ENCODE measurements around the gene PAPPA. TPM values are rescaled to one million over a fixed set of nuclear protein-coding genes. Genes with fewer than 3 reads are reported as not detected.

The PAPPA gene
- total and polyA plus RNA-seq, 2 donors: 0.28 to 0.34 TPM

DNA sequence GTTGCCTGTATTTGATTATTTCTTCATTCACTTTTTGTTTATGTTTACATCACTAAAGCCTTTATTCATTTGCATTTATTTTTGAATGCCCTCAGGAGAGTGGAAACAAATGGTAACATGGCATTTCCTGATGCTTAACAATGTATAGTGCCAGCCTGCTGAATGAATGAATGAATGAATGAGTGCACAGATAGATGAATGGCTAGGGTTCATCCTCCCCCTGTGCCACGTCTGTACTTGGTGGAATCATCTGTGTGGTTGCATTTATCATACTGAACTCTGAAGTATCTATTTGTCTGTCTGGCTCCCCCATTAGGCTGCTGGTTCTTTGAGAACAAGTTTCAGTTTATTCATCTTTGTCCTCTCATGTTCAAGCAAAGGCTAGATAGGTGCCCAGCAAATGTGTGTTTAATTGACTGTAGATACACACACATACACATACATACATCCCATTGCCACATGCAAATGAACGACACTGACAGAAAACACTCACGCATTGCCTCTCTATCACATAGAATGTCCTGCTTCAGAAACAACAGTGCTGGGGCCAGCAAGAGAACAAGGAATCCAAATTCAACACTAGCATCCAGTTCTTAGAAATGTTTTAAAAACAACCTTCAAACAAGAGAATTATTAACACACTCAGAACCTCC lies 150.4 kb downstream of the PAPPA start:
- WGBS: 82% methylated on average over 3 of the region's 3 CpGs

DNA sequence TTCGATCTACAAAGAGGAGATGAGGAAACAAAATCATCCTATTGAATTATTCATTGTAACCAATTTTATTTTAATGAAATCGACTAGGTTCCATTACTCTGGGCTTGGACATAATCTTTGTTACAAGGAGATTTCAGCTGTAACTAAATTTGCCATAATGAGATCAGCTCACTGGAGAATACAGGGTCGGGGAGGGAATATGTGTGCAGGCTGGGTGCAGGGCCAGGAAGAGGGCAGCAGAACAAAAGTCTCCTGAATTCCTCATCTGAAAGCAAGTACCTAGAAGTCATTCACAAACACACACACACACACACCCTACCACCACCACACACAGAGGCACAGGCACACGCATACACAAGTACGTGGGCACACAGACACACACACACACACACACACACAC lies 151.2 kb downstream of the PAPPA start:
- H3K36me3 ChIP-seq (ENCODE audit: control insufficient read depth in 2 of 2, insufficient read depth in 2 of 2, low read length in 1 of 2): no peaks in the 10 kb centered on the region
- WGBS: 79% methylated on average over 5 of the region's 5 CpGs
- no peak for DNase-seq (ENCODE audit: low read depth in 6 of 9, low spot score in 9 of 9)

More for the DNA sequence above, 150.4 kb downstream of the PAPPA start:
- DNase-seq (ENCODE audit: low read depth in 6 of 9, low spot score in 9 of 9): no peak
- Histone ChIP-seq H3K9me3 (ENCODE audit: control insufficient read depth in 2 of 2, insufficient read depth in 1 of 2, low read length in 1 of 2) (no peaks in the 10 kb centered on the region), H3K36me3 (ENCODE audit: control insufficient read depth in 2 of 2, insufficient read depth in 2 of 2, low read length in 1 of 2) (no peaks in the 10 kb centered on the region), H3K27me3 (ENCODE audit: control insufficient read depth in 2 of 2, insufficient read depth in 1 of 2, low read length in 1 of 2) (no peaks in the 10 kb centered on the region), H3K4me3 (ENCODE audit: low read length in 2 of 2) (no peak overlapping the region), H3K4me1 (ENCODE audit: control insufficient read depth in 2 of 2, insufficient read depth in 2 of 2, low read length in 2 of 2) (no peaks in the 10 kb centered on the region), H3K27ac (ENCODE audit: low read depth in 1 of 2, low read length in 1 of 2) (no peak overlapping the region)

DNA sequence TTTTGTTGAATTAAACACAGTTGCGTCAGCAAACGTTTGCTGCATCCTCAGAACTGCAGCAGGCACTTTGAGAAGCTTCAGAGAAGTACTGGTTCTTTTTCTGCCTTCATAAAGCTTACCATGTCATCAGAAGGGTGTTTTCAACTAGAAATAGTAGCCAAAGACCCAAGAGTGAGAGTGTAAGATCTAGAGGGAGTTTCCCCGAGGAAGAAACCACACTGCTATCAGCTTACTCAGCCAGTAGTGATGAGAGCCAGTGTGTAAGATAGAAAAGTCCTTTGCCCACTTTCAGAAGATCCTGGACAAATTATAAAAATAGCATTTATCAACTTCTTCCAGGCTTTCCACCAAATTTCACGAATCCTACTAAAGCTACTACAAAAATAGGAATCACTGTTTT lies 154.5 kb downstream of the PAPPA start:
- H3K36me3 ChIP-seq (ENCODE audit: control insufficient read depth in 2 of 2, insufficient read depth in 2 of 2, low read length in 1 of 2): no peaks in the 10 kb centered on the region
- H3K4me1 ChIP-seq (ENCODE audit: control insufficient read depth in 2 of 2, insufficient read depth in 2 of 2, low read length in 2 of 2): no peaks in the 10 kb centered on the region
- H3K27me3 ChIP-seq (ENCODE audit: control insufficient read depth in 2 of 2, insufficient read depth in 1 of 2, low read length in 1 of 2): no peaks in the 10 kb centered on the region
- H3K4me3 ChIP-seq (ENCODE audit: low read length in 2 of 2): no peak overlapping the region
- WGBS: 82% methylated on average over 4 of the region's 4 CpGs
- no peaks in the 10 kb centered on the region for H3K9me3 ChIP-seq (ENCODE audit: control insufficient read depth in 2 of 2, insufficient read depth in 1 of 2, low read length in 1 of 2)
- no peak for DNase-seq (ENCODE audit: low read depth in 6 of 9, low spot score in 9 of 9)
- H3K27ac ChIP-seq (ENCODE audit: low read depth in 1 of 2, low read length in 1 of 2): no peak overlapping the region

More for the DNA sequence above, 151.2 kb downstream of the PAPPA start:
- H3K4me3 ChIP-seq (ENCODE audit: low read length in 2 of 2): no peak overlapping the region
- H3K4me1 ChIP-seq (ENCODE audit: control insufficient read depth in 2 of 2, insufficient read depth in 2 of 2, low read length in 2 of 2): no peaks in the 10 kb centered on the region
- no peaks in the 10 kb centered on the region for H3K27me3 ChIP-seq (ENCODE audit: control insufficient read depth in 2 of 2, insufficient read depth in 1 of 2, low read length in 1 of 2)
- H3K27ac ChIP-seq (ENCODE audit: low read depth in 1 of 2, low read length in 1 of 2): no peak overlapping the region
- no peaks in the 10 kb centered on the region for H3K9me3 ChIP-seq (ENCODE audit: control insufficient read depth in 2 of 2, insufficient read depth in 1 of 2, low read length in 1 of 2)

DNA sequence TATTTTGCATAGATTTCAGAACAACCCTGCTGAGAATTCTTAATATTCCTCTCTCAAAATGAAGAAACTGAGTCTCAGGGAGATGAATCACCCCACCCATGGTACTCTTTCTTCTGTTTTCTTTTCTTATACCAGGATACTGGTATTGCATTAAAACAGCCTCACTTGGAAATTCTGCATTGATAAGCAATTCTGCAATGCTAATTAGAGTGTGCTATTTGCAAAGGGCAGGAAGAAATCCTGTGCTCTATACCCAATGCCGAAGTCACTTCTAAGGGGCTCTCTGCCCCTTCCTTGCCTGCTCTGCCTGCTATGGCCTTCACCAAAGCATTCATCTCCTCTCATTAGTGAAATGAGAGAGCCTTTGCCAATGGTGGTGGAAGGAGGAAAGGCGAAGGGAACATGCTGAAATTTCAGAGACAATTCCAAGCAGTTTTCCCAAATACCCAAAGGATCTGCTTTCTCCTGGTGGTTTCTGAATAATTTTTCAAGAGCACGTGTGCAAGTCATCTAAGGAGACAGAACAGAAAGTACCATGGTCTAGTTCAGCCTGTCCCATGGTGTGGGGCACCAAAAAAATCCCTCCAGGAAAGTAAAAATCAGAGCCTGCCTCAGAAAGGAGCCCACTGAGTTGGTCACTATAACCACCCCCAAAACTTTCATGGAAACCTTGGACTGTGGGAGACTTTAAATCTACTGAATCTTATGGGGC lies 156.5 kb downstream of the PAPPA start:
- Histone ChIP-seq H3K27me3 (ENCODE audit: control insufficient read depth in 2 of 2, insufficient read depth in 1 of 2, low read length in 1 of 2) (no peaks in the 10 kb centered on the region), H3K36me3 (ENCODE audit: control insufficient read depth in 2 of 2, insufficient read depth in 2 of 2, low read length in 1 of 2) (no peaks in the 10 kb centered on the region), H3K4me3 (ENCODE audit: low read length in 2 of 2) (no peak overlapping the region), H3K27ac (ENCODE audit: low read depth in 1 of 2, low read length in 1 of 2) (no peak overlapping the region), H3K4me1 (ENCODE audit: control insufficient read depth in 2 of 2, insufficient read depth in 2 of 2, low read length in 2 of 2) (no peaks in the 10 kb centered on the region), H3K9me3 (ENCODE audit: control insufficient read depth in 2 of 2, insufficient read depth in 1 of 2, low read length in 1 of 2) (no peaks in the 10 kb centered on the region)
- no peak for DNase-seq (ENCODE audit: low read depth in 6 of 9, low spot score in 9 of 9)
- WGBS: 85% methylated on average over 3 of the region's 3 CpGs

DNA sequence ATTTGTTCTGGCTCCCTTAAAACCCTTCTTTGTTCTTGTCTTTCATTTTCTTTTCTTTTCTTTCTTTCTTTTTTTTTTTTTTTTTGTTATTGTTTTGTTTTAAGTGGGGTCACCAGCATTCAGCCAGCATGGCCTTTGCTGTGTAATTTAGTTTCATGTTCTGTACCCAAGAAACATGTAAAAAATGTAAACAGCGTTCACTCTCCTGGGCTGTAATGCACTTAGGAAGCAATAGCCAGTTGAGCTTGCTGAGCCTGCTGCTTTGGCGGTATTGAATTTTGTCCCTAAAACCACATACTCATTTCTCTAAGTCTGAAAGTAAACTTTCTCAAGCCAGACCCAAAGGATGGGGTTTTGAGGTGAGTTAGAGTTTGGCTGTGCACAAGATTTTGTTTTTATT lies 158.6 kb downstream of the PAPPA start:
- 96% methylated on average over 2 of the region's 2 CpGs for WGBS
- Histone ChIP-seq H3K4me1 (ENCODE audit: control insufficient read depth in 2 of 2, insufficient read depth in 2 of 2, low read length in 2 of 2) (no peaks in the 10 kb centered on the region), H3K27me3 (ENCODE audit: control insufficient read depth in 2 of 2, insufficient read depth in 1 of 2, low read length in 1 of 2) (no peaks in the 10 kb centered on the region), H3K27ac (ENCODE audit: low read depth in 1 of 2, low read length in 1 of 2) (no peak overlapping the region), H3K4me3 (ENCODE audit: low read length in 2 of 2) (no peak overlapping the region), H3K36me3 (ENCODE audit: control insufficient read depth in 2 of 2, insufficient read depth in 2 of 2, low read length in 1 of 2) (no peaks in the 10 kb centered on the region), H3K9me3 (ENCODE audit: control insufficient read depth in 2 of 2, insufficient read depth in 1 of 2, low read length in 1 of 2) (no peaks in the 10 kb centered on the region)
- DNase-seq (ENCODE audit: low read depth in 6 of 9, low spot score in 9 of 9): no peak

DNA sequence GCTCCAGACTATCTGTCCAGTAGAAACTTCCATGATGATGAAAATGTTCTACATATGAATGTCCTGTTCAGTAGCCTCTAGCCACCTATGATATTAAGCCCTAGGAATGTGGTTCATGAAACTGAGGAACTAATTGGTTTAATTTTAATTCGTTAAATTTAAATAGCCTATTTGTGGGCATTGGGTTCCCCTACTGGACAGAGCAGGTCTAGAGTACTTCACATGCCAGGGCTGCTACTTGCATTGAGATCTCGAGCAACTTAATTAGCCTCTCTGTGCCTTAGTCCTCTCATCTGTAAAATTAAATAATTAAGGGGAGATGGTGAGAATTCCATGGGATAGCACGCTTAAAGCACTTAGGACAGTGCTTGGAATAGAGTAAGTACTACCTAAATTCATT lies 160.0 kb downstream of the PAPPA start:
- no peaks in the 10 kb centered on the region for H3K27me3 ChIP-seq (ENCODE audit: control insufficient read depth in 2 of 2, insufficient read depth in 1 of 2, low read length in 1 of 2)
- H3K4me3 ChIP-seq (ENCODE audit: low read length in 2 of 2): no peak overlapping the region
- no peaks in the 10 kb centered on the region for H3K4me1 ChIP-seq (ENCODE audit: control insufficient read depth in 2 of 2, insufficient read depth in 2 of 2, low read length in 2 of 2)
- WGBS: 92% methylated on average over 3 of the region's 3 CpGs
- H3K36me3 ChIP-seq (ENCODE audit: control insufficient read depth in 2 of 2, insufficient read depth in 2 of 2, low read length in 1 of 2): no peaks in the 10 kb centered on the region
- no peak overlapping the region for H3K27ac ChIP-seq (ENCODE audit: low read depth in 1 of 2, low read length in 1 of 2)
- H3K9me3 ChIP-seq (ENCODE audit: control insufficient read depth in 2 of 2, insufficient read depth in 1 of 2, low read length in 1 of 2): no peaks in the 10 kb centered on the region
- no peak for DNase-seq (ENCODE audit: low read depth in 6 of 9, low spot score in 9 of 9)

DNA sequence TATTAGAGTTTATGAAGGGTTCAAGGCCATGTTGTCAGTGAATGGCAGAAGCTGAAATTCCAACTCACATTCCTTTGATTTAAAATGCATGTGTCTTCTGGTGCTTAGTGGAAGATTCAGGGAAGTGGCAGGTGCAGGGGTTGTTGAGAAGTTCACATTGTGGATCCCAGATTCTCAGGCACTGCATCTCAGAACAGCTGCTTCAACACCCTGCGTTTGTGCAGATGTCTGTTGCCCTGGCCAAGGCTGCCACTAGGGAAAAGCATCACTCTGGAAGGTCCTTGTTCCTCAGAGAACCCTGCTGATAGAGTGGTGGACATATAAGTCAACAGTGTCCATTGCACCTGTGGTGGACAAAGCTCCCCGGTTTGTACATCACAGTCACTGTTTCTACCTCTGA lies 162.7 kb downstream of the PAPPA start:
- H3K4me1 ChIP-seq (ENCODE audit: control insufficient read depth in 2 of 2, insufficient read depth in 2 of 2, low read length in 2 of 2): no peaks in the 10 kb centered on the region
- H3K9me3 ChIP-seq (ENCODE audit: control insufficient read depth in 2 of 2, insufficient read depth in 1 of 2, low read length in 1 of 2): no peaks in the 10 kb centered on the region
- H3K27ac ChIP-seq (ENCODE audit: low read depth in 1 of 2, low read length in 1 of 2): no peak overlapping the region
- no peak overlapping the region for H3K4me3 ChIP-seq (ENCODE audit: low read length in 2 of 2)
- 98% methylated on average over 2 of the region's 2 CpGs for WGBS
- no peak for DNase-seq (ENCODE audit: low read depth in 6 of 9, low spot score in 9 of 9)
- H3K36me3 ChIP-seq (ENCODE audit: control insufficient read depth in 2 of 2, insufficient read depth in 2 of 2, low read length in 1 of 2): no peaks in the 10 kb centered on the region
- H3K27me3 ChIP-seq (ENCODE audit: control insufficient read depth in 2 of 2, insufficient read depth in 1 of 2, low read length in 1 of 2): no peaks in the 10 kb centered on the region

DNA sequence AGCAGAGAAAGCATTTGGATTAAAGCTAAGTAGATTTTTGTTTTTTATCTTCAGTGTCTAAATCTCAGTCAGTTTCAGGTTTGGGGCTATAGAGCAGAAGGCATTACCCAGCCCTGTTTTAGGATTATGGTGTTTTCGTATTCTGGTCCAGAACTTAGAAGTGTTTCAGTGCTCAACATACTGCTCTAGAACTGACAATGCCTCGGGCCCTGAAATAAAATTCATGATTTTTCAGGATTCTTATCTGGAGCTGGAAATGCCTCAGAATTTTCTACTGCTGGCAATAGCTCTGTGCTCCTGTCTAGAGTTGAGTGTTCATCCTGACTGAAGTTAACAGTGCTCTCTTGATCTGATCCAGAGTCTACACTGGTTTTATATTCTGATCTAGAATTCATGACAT lies 163.9 kb downstream of the PAPPA start:
- H3K36me3 ChIP-seq (ENCODE audit: control insufficient read depth in 2 of 2, insufficient read depth in 2 of 2, low read length in 1 of 2): no peaks in the 10 kb centered on the region
- WGBS: 92% methylated on average over 2 of the region's 2 CpGs

DNA sequence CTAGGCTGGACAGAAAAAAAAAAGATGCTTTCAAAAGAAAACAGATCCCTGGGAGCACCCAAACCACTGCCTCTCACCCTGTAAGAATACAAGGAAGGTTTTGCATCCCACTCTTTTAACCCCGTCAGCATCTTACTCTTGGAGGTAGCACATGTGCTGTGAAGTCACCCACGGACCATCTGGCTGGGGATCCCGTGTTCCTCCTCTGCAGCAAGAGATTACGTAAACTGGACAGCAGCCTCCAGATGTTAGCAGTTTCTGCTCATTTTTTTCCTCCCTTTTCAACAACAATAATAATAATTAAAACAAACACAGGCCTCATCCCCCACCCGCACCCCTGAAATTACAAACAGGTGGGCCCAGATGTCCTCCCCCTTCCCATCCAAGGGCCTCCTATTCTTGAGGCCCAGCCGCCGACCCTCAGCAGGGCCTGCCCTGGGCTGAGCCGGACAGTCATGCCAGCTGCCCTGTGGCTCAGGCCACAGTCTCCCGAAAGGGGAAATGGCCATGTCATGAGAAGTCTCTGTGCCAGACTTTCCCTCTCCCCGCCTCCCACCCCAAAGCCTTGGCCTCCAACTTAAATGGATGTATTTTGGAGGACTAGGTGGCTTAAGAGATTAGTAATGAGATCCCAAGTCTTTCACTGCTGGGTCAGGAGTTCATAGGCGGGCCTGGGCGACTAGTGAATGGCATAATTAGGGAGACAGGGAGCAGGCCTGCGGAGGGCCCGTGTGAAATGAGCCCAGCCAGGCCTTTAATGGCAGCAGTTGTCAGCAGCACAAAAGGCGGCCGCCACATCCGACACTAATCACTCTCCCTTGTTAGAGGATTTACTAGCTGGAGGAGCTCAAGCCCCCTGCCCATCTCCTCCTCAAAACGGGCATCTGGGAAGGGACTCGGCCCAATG lies 165.1 kb downstream of the PAPPA start:
- DNase-seq (ENCODE audit: low read depth in 6 of 9, low spot score in 9 of 9): no peak
- Histone ChIP-seq H3K27ac (ENCODE audit: low read depth in 1 of 2, low read length in 1 of 2) (no peak overlapping the region), H3K4me1 (ENCODE audit: control insufficient read depth in 2 of 2, insufficient read depth in 2 of 2, low read length in 2 of 2) (no peaks in the 10 kb centered on the region), H3K27me3 (ENCODE audit: control insufficient read depth in 2 of 2, insufficient read depth in 1 of 2, low read length in 1 of 2) (no peaks in the 10 kb centered on the region), H3K36me3 (ENCODE audit: control insufficient read depth in 2 of 2, insufficient read depth in 2 of 2, low read length in 1 of 2) (no peaks in the 10 kb centered on the region), H3K9me3 (ENCODE audit: control insufficient read depth in 2 of 2, insufficient read depth in 1 of 2, low read length in 1 of 2) (no peaks in the 10 kb centered on the region), H3K4me3 (ENCODE audit: low read length in 2 of 2) (no peak overlapping the region)
- 94% methylated on average over 19 of the region's 19 CpGs for WGBS

More for the DNA sequence above, 163.9 kb downstream of the PAPPA start:
- Histone ChIP-seq H3K4me1 (ENCODE audit: control insufficient read depth in 2 of 2, insufficient read depth in 2 of 2, low read length in 2 of 2) (no peaks in the 10 kb centered on the region), H3K9me3 (ENCODE audit: control insufficient read depth in 2 of 2, insufficient read depth in 1 of 2, low read length in 1 of 2) (no peaks in the 10 kb centered on the region), H3K27ac (ENCODE audit: low read depth in 1 of 2, low read length in 1 of 2) (no peak overlapping the region), H3K4me3 (ENCODE audit: low read length in 2 of 2) (no peak overlapping the region), H3K27me3 (ENCODE audit: control insufficient read depth in 2 of 2, insufficient read depth in 1 of 2, low read length in 1 of 2) (no peaks in the 10 kb centered on the region)
- DNase-seq (ENCODE audit: low read depth in 6 of 9, low spot score in 9 of 9): no peak

Measured in thymus (tissue), 11 donors.